Activated B cell treated with CpG ODN at 0.5 μM for 24 hours (primary cell): ENCODE results near the gene VWA1. TPM values are rescaled to one million over a fixed set of nuclear protein-coding genes. Genes with fewer than 3 reads are reported as not detected.
A peak's percentile ranks its signal among the peaks of the same experiment; 100 is the strongest.

Experiments used
- ATAC-seq: fragments of 200-7000 bp; cut with Tn5 transposase; one replicate; pipeline ENCODE4 v1.10.0; 2021; ENCODE audit warnings: low read depth, mild to moderate bottlenecking, moderate library complexity
- CTCF ChIA-PET: fragments of 350-600 bp; sonication (Branson Sonifier 250); formaldehyde crosslinking; loops from one replicate; lab custom pipeline; 2021; ENCODE audit warnings: antibody characterized with exemption; lab: Charles Lee
- POLR2A ChIA-PET: fragments of 350-600 bp; sonication (Branson Sonifier 250); formaldehyde crosslinking; loops from one replicate; lab custom pipeline; 2021; ENCODE audit warnings: antibody characterized with exemption; lab: Charles Lee
- DNase-seq: peaks from one replicate; pipeline ENCODE4 v3.0.0; 2022
- H3K27ac Mint-ChIP-seq: one replicate; pipeline ENCODE4 v1.8.0; 2020; ENCODE audit warnings: mixed read lengths
- H3K27me3 Mint-ChIP-seq: one replicate; pipeline ENCODE4 v1.8.0; 2021; ENCODE audit warnings: mixed read lengths
- H3K36me3 Mint-ChIP-seq: one replicate; pipeline ENCODE4 v1.8.0; 2021; ENCODE audit warnings: low read depth, mixed read lengths
- H3K4me1 Mint-ChIP-seq: one replicate; pipeline ENCODE4 v1.8.0; 2021; ENCODE audit warnings: mixed read lengths
- H3K4me3 Mint-ChIP-seq: one replicate; pipeline ENCODE4 v1.8.0; 2020; ENCODE audit warnings: mild to moderate bottlenecking, mixed read lengths
- H3K9me3 Mint-ChIP-seq: one replicate; pipeline ENCODE4 v1.8.0; 2020; ENCODE audit warnings: mixed read lengths
- intact Hi-C: fragments of 100-400 bp; cut with micrococcal nuclease; formaldehyde crosslinking; loops from one replicate; pipeline ENCODE4 v1.15.1; 2024
- total RNA-seq: library from RNA; stranded (reverse); gene quantifications from 2 replicates; pipeline ENCODE4 v1.2.3, GENCODE V29; 2022
- TF ChIP-seq, protein P1 (sequence below): fragments of 200-600 bp; IDR thresholded peaks from one replicate; pipeline ENCODE4 v1.8.0; 2022; ENCODE audit warnings: antibody characterized with exemption, mild to moderate bottlenecking

VWA1 gene, protein sequence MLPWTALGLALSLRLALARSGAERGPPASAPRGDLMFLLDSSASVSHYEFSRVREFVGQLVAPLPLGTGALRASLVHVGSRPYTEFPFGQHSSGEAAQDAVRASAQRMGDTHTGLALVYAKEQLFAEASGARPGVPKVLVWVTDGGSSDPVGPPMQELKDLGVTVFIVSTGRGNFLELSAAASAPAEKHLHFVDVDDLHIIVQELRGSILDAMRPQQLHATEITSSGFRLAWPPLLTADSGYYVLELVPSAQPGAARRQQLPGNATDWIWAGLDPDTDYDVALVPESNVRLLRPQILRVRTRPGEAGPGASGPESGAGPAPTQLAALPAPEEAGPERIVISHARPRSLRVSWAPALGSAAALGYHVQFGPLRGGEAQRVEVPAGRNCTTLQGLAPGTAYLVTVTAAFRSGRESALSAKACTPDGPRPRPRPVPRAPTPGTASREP
- total RNA-seq, result not detected in 2 replicates

DNA sequence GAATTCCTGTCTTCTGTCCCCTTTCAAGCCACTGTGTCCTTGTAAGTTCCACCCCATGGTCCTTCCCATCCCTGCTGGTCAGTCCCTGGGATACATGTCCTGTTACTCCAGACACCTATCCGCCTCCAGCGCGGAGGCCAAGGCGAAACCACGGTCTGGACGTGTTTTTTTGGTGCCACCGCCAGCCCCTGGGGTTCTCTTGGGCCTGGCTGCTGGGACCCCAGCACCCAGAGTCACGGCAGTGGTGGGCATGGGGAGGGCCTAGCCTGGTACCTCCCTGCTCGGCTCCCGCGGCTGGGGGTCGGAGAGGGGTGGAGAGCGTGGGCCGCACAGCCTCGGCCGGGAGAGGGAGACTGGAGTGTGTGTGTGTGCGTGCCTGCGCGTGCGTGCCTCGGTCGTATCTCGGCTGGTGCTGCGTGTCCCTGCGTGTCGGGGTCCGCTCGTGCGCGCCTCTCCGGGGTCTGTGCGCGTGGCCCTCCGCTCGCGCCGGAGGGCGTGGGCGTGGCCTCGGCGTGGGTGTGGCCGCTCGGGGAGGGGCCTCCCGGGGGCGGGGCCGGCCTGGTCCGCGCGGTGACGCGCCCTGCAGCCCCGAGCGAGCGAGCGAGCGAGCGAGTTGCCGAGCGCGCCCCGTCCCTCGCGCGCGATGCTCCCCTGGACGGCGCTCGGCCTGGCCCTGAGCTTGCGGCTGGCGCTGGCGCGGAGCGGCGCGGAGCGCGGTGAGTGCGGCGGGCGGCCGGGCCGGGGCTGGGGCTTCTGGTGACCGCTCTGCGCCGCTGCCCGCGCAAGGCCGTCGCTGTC, at the start of gene VWA1:
VWA1 (plus strand) TSS at position 585 of the 798 bp plus-strand sequence; CDS start at position 644, 59 bp downstream.
- POLR2A ChIA-PET, result interaction anchor here (2.6 kb wide), 1 partner anchor 36 kb away, joined by 8 read pairs; the partner anchor contains the start of gene CCNL2
- CTCF ChIA-PET, result no interaction called here
- intact Hi-C loops, result loop anchor here (2.0 kb wide), 1 partner anchor 29 kb away; the partner anchor contains the start of gene MRPL20
- Mint-ChIP-seq H3K4me1 (peaks cover 17% of the 10 kb centered on the region), H3K27me3 (peaks cover 12% of the 10 kb centered on the region), H3K27ac (no peak within 1 kb of the TSS), H3K36me3 (no peaks in the 10 kb centered on the region), H3K9me3 (no peaks in the 10 kb centered on the region), H3K4me3 (peak within 1 kb of the TSS; percentile 41)
- peak; percentile 88 for ATAC-seq
- peak; percentile 79 for DNase-seq
- TF ChIP-seq, protein P1, sequence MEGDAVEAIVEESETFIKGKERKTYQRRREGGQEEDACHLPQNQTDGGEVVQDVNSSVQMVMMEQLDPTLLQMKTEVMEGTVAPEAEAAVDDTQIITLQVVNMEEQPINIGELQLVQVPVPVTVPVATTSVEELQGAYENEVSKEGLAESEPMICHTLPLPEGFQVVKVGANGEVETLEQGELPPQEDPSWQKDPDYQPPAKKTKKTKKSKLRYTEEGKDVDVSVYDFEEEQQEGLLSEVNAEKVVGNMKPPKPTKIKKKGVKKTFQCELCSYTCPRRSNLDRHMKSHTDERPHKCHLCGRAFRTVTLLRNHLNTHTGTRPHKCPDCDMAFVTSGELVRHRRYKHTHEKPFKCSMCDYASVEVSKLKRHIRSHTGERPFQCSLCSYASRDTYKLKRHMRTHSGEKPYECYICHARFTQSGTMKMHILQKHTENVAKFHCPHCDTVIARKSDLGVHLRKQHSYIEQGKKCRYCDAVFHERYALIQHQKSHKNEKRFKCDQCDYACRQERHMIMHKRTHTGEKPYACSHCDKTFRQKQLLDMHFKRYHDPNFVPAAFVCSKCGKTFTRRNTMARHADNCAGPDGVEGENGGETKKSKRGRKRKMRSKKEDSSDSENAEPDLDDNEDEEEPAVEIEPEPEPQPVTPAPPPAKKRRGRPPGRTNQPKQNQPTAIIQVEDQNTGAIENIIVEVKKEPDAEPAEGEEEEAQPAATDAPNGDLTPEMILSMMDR, result no peak

- no peak overlapping the region for H3K4me3 Mint-ChIP-seq
- no peak overlapping the region for H3K27ac Mint-ChIP-seq
- no peaks in the 10 kb centered on the region for H3K4me1 Mint-ChIP-seq
- ATAC-seq, result no peak
- peaks cover 61% of the 10 kb centered on the region for H3K36me3 Mint-ChIP-seq
- intact Hi-C loops, result no loop called here
- no peak for DNase-seq
- ChIA-PET CTCF (no interaction called here), POLR2A (interaction anchor here (0.6 to 1.1 kb wide), 3 partner anchors 10 to 13 kb away, joined by 4 to 8 read pairs (median 4); partner anchors contain the start of genes AURKAIP1 and CCNL2)
- H3K27me3 Mint-ChIP-seq, result no peaks in the 10 kb centered on the region
- H3K9me3 Mint-ChIP-seq, result no peaks in the 10 kb centered on the region
- TF ChIP-seq, protein P1, result no peak
These were observed 49.6 kb upstream of the VWA1 start for GRCh38 chr1:1385931-1386330.

DNA sequence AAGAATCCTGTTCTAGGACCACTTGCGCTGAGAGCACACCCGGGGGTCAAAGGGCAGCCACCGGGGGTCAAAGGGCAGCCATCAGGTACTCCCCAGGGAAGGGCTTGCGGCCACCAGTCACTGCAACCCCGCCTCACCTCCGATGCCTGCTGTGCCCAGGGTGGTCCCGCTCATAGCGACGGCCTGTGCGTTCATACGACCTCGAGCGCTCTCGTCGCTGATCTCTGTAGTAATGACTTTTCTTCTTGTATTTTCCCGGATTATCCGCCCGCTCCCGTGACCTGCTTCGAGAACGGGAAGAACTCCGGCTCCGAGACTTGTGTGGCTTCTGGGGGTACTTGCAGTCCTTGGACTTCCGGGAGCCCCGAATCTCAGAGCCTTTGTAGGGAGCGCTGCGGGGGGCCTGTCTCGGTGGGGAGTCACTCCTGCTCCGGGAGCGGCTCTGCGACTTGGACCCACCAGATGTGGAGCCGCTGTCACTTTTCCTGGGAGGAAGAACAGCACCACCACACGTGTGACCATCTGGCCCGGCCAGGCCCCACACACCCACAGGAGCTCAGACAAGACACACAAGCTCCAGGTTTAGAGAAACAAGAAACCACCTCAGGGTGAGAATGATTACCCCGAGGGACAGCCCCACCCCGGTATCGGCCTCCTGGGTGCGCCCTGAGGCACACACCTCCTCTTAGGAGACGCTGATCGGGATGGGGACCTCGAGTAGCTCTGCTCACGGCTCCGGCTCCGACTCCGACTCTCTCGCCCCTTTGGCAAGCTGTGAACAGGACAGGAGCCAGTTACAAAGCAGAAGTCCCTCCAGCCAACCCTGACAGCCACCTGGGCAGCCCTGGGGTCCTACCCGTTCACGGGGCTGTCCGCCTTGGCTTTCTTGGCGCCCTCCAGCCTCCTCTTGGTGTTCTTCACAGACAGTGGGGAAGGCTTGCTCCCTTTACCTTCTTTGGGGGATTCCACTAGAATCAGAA, 48.1 kb upstream of the VWA1 start:
- intact Hi-C loops, result no loop called here
- Mint-ChIP-seq H3K9me3 (no peaks in the 10 kb centered on the region), H3K27ac (no peak overlapping the region), H3K4me1 (peaks cover under 1% of the 10 kb centered on the region), H3K4me3 (no peak overlapping the region), H3K27me3 (no peaks in the 10 kb centered on the region), H3K36me3 (peaks cover 70% of the 10 kb centered on the region)
- POLR2A ChIA-PET, result interaction anchor here (1.3 kb wide), 1 partner anchor 12 kb away, joined by 8 read pairs; the partner anchor contains the start of gene CCNL2
- ATAC-seq (no peak), DNase-seq (no peak)
- TF ChIP-seq, protein P1, result no peak
- CTCF ChIA-PET, result no interaction called here

GRCh38 chr1:1388078-1388472, 47.4 kb upstream of the VWA1 start:
- POLR2A ChIA-PET, result interaction anchor here (1.3 kb wide), 1 partner anchor 11 kb away, joined by 8 read pairs; the partner anchor contains the start of gene CCNL2

More at GRCh38 chr1:1388078-1388472, 47.4 kb upstream of the VWA1 start:
- ATAC-seq, result no peak
- DNase-seq, result no peak
- Mint-ChIP-seq H3K4me1 (peaks cover 5% of the 10 kb centered on the region), H3K36me3 (peaks cover 77% of the 10 kb centered on the region), H3K27ac (no peak overlapping the region), H3K27me3 (no peaks in the 10 kb centered on the region), H3K9me3 (no peaks in the 10 kb centered on the region), H3K4me3 (no peak overlapping the region)
- TF ChIP-seq, protein P1, result no peak
- CTCF ChIA-PET, result no interaction called here
- intact Hi-C loops, result no loop called here
